ENCODE results near the gene SEPTIN2.

GRCh38 chr2:241349941-241350340 lies 34.2 kb downstream of the SEPTIN2 start:
- TF ChIP-seq, protein P1, sequence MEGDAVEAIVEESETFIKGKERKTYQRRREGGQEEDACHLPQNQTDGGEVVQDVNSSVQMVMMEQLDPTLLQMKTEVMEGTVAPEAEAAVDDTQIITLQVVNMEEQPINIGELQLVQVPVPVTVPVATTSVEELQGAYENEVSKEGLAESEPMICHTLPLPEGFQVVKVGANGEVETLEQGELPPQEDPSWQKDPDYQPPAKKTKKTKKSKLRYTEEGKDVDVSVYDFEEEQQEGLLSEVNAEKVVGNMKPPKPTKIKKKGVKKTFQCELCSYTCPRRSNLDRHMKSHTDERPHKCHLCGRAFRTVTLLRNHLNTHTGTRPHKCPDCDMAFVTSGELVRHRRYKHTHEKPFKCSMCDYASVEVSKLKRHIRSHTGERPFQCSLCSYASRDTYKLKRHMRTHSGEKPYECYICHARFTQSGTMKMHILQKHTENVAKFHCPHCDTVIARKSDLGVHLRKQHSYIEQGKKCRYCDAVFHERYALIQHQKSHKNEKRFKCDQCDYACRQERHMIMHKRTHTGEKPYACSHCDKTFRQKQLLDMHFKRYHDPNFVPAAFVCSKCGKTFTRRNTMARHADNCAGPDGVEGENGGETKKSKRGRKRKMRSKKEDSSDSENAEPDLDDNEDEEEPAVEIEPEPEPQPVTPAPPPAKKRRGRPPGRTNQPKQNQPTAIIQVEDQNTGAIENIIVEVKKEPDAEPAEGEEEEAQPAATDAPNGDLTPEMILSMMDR (IDR thresholded peaks at IDR 0.05): no peak
- TF ChIP-seq POLR2A (IDR thresholded peaks at IDR 0.05): no peak

Measured in heart left ventricle (tissue), 13 donors.